ENCODE measurements around the gene SLC46A3. TPM values are rescaled to one million over a fixed set of nuclear protein-coding genes. Genes with fewer than 3 reads are reported as not detected.
"Not testable (repeated sequence)": the region's sequence is repeated elsewhere in the genome, so short reads cannot be mapped to it uniquely, and the experiment has no call there.

SLC46A3 gene
- total and polyA plus RNA-seq, 9 donors, result 3.3 to 44.9 (median 6.8) TPM

GRCh38 chr13:28743499-28744083, 24.8 kb upstream of the SLC46A3 start:
- no peak overlapping the region for H3K4me3 ChIP-seq
- intact Hi-C loops (cut with DNase I), result no loop called here
- H3K4me1 ChIP-seq (ENCODE audit: insufficient read depth), result no peaks in the 10 kb centered on the region
- no peaks in the 10 kb centered on the region for H3K27me3 ChIP-seq
- no peak for TF ChIP-seq CTCF (IDR thresholded peaks at IDR 0.05)
- DNase-seq, result no peak
- H3K27ac ChIP-seq, result no peak overlapping the region
- no peaks in the 10 kb centered on the region for H3K9me3 ChIP-seq
- no peaks in the 10 kb centered on the region for H3K36me3 ChIP-seq
- WGBS, 3 donors, result 89 to 92% (median 92%) methylated on average over 4 of the region's 4 CpGs

- Histone ChIP-seq H3K4me3 (no peak overlapping the region), H3K9me3 (no peaks in the 10 kb centered on the region), H3K36me3 (no peaks in the 10 kb centered on the region), H3K27ac (no peak overlapping the region), H3K27me3 (no peaks in the 10 kb centered on the region), H3K4me1 (ENCODE audit: insufficient read depth) (no peaks in the 10 kb centered on the region)
- intact Hi-C loops (cut with DNase I), result no loop called here
- TF ChIP-seq POLR2A (IDR thresholded peaks at IDR 0.05) (no peak), CTCF (IDR thresholded peaks at IDR 0.05) (no peak), EP300 (IDR thresholded peaks at IDR 0.05) (no peak)
- DNase-seq, result no peak
- 88 to 93% (median 92%) methylated on average over 3 of the region's 3 CpGs for WGBS, 3 donors
These were observed 24.2 kb upstream of the SLC46A3 start for GRCh38 chr13:28743020-28743419.

DNA sequence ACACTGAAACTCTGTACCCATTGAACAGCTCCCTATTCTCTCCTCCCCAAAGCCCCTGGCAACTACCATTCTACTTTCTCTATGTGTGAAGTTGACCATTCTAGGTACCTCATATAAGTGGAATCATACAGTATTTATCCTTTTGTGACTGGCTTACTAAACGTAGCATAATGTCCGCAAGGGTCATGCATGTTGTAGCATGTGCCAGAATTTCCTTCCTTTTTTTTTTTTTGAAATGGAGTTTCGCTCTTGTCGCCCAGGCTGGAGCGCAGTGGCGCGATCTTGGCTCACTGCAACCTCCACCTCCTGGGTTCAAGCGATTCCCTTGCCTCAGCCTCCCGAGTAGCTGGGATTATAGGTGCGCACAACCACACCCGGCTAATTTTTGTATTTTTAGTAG, 23.7 kb upstream of the SLC46A3 start:
- H3K4me1 ChIP-seq (ENCODE audit: insufficient read depth); intact Hi-C loops (cut with DNase I); H3K27ac ChIP-seq; DNase-seq; H3K27me3 ChIP-seq; H3K9me3 ChIP-seq; H3K4me3 ChIP-seq; H3K36me3 ChIP-seq: not testable (repeated sequence)
- 82 to 89% (median 89%) methylated on average over 11 of the region's 11 CpGs for WGBS, 3 donors

DNA sequence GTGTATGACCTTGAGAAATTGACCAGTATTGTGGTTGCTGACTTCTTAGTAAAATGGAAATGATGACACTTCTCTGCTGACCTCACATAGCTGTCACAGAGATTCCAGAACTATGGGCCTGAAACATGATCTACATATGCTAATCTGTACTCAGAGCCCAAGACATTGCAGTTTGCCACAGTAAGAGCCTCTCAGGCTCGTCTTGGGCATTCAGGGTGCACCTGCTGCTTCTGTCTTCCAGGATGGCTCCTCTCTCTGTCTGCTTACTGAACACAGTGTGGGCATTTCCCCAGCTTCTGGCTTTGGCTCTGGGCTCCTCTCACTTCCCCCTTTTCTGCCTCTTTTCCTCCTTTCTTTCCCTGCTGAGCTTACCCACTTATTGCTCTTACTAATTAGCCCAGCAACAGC, 22.3 kb upstream of the SLC46A3 start:
- 9 to 25% (median 10%) methylated on average over 1 of the region's 1 CpG for WGBS, 3 donors
- intact Hi-C loops (cut with DNase I), result no loop called here
- no peaks in the 10 kb centered on the region for H3K9me3 ChIP-seq
- H3K4me3 ChIP-seq, result no peak overlapping the region
- no peaks in the 10 kb centered on the region for H3K4me1 ChIP-seq (ENCODE audit: insufficient read depth)
- H3K27me3 ChIP-seq, result no peaks in the 10 kb centered on the region
- TF ChIP-seq CTCF (IDR thresholded peaks at IDR 0.05) (no peak), EP300 (IDR thresholded peaks at IDR 0.05) (no peak), POLR2A (IDR thresholded peaks at IDR 0.05) (no peak)
- H3K36me3 ChIP-seq, result no peaks in the 10 kb centered on the region
- H3K27ac ChIP-seq, result no peak overlapping the region
- no peak for DNase-seq

DNA sequence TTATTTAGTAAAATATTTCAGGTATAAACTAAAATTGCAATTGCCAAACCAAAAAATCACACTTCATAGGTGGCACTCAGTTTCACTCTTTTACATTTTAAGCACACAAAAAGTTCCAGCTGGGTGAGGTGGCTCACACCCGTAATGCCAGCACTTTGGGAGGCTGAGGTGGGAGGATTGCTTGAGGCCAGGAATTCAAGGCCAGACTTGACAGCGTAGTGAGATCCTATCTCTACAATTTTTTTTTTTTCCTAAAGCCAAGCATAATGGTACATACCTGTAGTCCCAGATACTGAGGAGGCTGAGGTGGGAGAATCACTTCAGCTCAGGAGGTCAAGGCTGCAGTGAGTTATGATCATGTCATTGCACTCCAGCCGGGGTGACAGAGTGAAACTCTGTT, 20.6 kb upstream of the SLC46A3 start:
- no peak for DNase-seq
- H3K4me3 ChIP-seq, result no peak overlapping the region
- intact Hi-C loops (cut with DNase I), result no loop called here
- no peaks in the 10 kb centered on the region for H3K36me3 ChIP-seq
- no peak overlapping the region for H3K27ac ChIP-seq
- WGBS, 3 donors, result 64 to 74% (median 67%) methylated on average over 3 of the region's 3 CpGs
- H3K27me3 ChIP-seq, result no peaks in the 10 kb centered on the region
- H3K4me1 ChIP-seq (ENCODE audit: insufficient read depth), result no peaks in the 10 kb centered on the region
- TF ChIP-seq POLR2A (IDR thresholded peaks at IDR 0.05) (no peak), EP300 (IDR thresholded peaks at IDR 0.05) (no peak), CTCF (IDR thresholded peaks at IDR 0.05) (no peak)
- H3K9me3 ChIP-seq, result no peaks in the 10 kb centered on the region
